Stimulated activated CD8-positive, alpha-beta memory T cell treated with anti-CD3 and anti-CD28 coated beads, Interleukin-15, amount 100 ng/mL, for 1 hour (primary cell): ENCODE data around the gene C1QA.
A peak's percentile ranks its signal among the peaks of the same experiment; 100 is the strongest.
"Not testable (repeated sequence)": the region's sequence is repeated elsewhere in the genome, so short reads cannot be mapped to it uniquely, and the experiment has no call there.

Source experiments
- DNase-seq: peaks from one replicate; pipeline ENCODE4 v3.0.0-alpha.2; 2020; ENCODE audit warnings: low read depth

Gene C1QA

DNA sequence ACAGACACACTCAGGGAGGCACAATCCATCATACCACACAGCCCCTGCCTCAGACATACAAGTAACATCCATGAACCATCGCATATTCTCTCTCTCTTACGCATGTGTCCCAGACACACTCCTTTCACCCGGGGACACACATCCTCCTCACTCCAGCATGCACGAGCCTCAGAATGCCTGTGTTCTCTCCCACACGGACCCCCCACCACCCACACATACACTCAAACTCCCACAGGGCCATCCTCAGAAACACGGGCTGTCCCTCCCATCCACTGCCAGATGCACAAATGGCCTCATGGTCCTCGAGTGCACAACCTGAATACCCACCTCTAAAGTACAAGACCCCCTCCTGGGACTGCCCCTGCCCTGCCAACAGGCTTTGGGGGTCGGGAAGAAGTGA, 4.8 kb downstream of the C1QA start:
- no peak for DNase-seq

- peak; percentile 51 for DNase-seq
These were observed 5.6 kb downstream of the C1QA start for GRCh38 chr1:22641906-22642636.

- no peak for DNase-seq
These were observed 7.0 kb downstream of the C1QA start, which contains the start of gene C1QC for GRCh38 chr1:22643381-22643780. Gene C1QC (plus strand): TSS chr1:22643633. CDS start chr1:22644024, 391 bp downstream.

GRCh38 chr1:22643928-22644327, 7.5 kb downstream of the C1QA start:
- no peak for DNase-seq

DNA sequence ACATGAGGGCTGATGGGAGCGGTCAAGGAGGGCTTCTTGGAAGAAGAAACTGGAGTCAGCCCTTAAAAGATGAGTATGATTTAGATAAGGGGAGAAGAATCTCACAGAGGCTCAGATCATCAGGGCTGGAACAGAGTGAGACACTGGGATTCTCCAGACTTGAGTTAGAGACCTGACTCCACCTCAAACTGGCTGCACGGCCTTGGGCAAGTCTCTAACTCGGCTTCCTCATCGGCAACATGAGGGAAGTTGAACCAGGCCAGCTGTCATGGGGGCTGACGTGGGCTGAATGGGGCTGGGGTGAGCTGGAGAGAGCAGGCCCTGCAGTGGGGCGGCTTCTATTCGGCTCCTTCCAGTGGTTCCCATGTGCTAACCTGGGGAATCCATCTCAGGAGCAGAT, 9.5 kb downstream of the C1QA start:
- DNase-seq: no peak

- DNase-seq: no peak
These were observed 10.0 kb downstream of the C1QA start for GRCh38 chr1:22646384-22646783.

- no peak for DNase-seq
These were observed 13.8 kb downstream of the C1QA start for GRCh38 chr1:22650089-22650693.

DNA sequence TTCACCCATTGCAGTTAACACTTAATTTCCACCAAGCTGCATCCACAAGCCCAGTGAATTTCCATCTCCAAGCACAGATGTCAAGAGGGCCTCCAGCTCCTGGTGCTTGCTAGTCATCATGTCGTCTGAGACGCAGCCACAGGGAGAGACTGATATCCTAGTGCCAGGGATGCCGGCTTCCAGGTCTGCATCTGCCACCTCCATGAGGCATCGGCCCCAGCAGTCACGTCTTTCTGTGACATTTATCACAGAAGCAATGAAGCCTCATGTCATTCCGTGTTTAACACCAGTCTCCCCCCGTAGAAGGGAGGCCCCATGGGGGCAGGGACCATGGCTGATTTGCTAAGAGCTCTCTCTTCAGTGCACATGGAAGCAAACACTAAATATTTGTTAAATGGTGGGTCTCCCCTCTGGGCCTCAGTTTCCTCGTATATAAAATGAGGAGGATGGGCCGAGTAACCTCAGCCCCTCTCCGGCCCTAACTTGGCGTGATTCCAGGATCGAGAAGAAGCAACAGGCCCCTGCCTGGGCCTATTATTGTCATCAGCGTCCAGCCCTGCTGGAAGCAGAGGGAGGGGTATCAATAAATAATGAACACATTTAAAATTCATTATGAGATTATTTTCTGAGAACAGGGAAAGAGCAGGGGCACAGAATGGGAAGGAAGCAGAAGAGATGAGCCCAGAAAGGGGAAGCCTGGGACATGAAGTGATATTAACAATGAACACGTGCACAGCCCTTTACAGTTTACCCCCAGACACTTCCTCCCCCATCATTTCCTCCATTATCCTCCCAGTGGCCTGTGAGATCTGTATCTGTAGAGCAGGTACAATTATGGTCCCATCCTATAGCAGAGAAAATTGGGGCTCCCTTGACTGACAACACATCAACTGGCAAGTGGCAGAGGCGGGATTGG, 15.8 kb downstream of the C1QA start:
- DNase-seq: no peak

DNA sequence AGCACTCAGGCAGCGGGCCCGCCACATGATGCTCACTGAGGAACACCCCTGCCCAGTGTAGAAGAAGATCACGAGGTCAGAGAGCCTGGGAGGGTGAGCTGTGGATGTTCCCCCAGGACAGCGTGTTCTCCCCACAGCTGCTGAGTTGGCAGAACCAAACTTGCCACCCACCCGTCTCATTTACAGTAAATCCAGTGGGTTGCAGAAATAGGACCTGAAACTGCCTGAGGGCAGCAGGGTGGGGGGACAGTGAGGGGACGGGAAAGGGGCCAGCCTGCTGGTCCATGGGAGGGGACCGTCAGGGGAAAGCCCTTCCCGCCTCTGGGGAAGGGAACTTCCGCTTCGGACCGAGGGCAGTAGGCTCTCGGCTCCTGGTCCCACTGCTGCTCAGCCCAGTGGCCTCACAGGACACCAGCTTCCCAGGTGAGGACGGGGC, 16.5 kb downstream of the C1QA start, which contains the start of gene C1QB:
TSS of gene C1QB (plus strand) at position 356 of the 436 bp plus-strand sequence. CDS start 6,227 bp downstream, outside the sequence.
- DNase-seq: no peak

- DNase-seq: no peak
These were observed 18.3 kb downstream of the C1QA start for GRCh38 chr1:22654692-22655091.

DNA sequence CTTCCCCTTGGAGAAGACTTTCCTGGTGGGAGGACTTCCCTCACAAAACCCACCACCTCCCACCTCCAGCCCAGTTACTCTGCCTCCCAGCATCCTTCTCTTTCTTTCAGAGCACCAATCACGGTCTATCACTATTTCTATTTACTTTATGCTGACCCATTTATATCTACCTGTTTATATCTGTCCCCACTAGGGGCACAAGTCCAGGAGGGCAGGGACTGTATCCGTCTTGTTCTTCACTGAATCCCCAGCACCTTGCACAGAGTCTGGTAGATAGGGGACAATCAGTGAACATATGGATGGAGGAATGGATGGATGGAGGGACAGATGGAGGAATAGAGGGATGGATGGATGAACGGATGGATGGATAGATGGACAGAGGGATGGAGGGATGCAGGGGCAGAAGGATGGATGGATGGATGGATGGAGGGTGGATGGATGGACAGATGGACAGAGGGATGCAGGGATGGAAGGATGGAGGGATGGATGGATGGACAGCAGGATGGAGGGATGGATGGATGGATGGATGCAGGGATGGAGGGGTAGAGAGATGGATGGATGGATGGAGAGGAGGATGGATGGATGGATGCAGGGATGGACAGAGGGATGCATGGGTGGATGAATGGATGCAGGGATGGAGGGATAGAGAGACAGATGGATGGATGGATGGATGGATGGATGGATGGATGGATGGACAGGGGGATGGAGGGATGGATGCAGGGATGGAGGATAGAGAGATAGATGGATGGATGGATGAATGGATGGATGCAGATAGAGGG, 22.1 kb downstream of the C1QA start:
- DNase-seq: no peak

DNA sequence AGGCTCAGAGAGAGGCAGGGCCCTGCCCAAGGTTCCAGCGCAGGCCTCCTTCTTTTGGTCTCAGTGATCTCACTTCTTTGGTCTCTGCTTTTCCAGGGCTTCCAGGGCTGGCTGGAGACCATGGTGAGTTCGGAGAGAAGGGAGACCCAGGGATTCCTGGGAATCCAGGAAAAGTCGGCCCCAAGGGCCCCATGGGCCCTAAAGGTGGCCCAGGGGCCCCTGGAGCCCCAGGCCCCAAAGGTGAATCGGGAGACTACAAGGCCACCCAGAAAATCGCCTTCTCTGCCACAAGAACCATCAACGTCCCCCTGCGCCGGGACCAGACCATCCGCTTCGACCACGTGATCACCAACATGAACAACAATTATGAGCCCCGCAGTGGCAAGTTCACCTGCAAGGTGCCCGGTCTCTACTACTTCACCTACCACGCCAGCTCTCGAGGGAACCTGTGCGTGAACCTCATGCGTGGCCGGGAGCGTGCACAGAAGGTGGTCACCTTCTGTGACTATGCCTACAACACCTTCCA, 24.4 kb downstream of the C1QA start:
- no peak for DNase-seq

GRCh38 chr1:22661880-22662279, 25.5 kb downstream of the C1QA start:
- no peak for DNase-seq

GRCh38 chr1:22662318-22662717, 25.9 kb downstream of the C1QA start:
- no peak for DNase-seq

GRCh38 chr1:22662986-22663408, 26.6 kb downstream of the C1QA start:
- DNase-seq: no peak

DNA sequence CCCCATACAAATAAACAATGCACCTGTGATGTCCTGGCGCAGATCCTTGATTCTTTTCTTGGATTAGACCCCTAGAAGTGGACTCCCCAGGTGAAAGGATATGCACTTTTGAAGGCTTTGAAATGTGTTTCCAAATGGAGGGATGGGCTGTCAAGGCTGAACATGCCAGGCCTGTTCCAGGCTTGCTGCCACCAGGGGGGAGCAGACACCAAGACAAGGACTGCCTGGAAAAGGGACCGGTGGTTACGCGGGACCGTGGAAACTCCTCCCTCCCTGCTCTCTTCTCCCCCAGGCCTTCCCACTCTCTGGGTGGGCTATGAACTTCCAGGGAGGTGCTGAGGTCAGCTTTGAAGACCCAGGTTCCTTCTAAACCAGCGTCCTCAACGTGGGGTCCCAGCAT, 29.3 kb downstream of the C1QA start:
- no peak for DNase-seq

- no peak for DNase-seq
These were observed 30.0 kb downstream of the C1QA start for GRCh38 chr1:22666412-22666811.

DNA sequence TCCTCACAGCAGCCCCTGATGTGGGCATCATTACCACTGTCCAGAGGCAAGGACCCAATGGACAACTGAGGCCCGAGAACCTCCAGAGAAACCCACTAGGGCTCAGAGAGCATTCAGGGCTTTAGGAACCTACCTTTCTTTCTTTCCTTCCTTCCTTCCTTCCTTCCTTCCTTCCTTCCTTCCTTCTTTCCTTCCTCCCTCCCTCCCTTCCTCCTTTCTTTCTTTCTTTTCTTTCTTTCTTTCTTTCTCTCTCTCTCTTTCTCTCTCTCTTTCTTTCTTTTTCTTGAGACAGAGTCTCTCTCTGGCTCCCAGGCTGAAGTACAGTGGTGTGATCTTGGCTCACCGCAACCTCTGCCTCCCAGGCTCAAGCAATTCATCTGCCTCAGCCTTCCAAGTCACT, 32.4 kb downstream of the C1QA start:
- DNase-seq: not testable (repeated sequence)

GRCh38 chr1:22670352-22670975, 34.0 kb downstream of the C1QA start:
- DNase-seq: no peak

- DNase-seq: no peak
These were observed 35.6 kb downstream of the C1QA start for GRCh38 chr1:22671999-22672398.
